GM18520 (cell line): ENCODE results near the gene SLAMF6.

Experiments
- ATAC-seq: cut with Tn5 transposase; IDR thresholded peaks from one replicate; pipeline ENCODE4 v1.9.1; 2021; ENCODE audit not compliant: unreplicated experiment

Gene SLAMF6

DNA sequence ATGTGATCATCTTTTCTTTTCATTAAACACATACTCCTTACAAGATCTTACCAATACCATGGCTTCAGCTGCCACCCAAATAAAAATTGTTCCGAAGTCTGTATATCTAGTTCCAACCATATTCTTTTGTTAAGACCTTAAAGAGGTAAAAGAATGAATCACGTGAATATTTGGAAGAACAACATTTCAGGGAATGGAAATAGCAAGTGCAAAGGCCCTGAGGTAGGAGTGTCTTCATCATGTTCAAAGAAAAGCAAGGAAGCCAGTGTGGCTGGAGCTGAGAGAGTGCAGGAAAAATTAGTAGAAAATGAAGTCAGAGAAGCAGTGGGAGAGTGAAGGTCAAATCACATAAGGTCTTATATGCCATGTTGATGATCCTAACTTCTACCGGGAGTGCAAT, 50.9 kb downstream of the SLAMF6 start:
- ATAC-seq = no peak

DNA sequence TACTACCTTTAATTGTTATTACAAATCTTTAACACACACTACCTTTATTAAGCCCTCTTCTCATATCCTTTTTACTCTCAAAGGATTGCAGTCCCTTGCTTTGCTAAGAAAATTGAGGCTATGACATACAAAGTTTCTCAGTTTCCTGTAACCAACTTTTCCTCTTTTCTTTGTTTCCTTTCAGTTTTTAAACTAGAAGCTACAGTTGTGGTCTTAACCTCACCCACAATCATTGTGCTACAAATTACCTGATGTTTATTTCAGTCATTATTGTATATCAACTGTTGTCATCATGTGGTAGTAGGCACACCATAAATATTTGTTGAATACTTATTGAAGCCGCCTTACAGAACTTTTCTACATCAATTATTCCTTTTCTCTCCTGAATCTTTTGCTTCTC, 51.8 kb downstream of the SLAMF6 start:
- no peak for ATAC-seq

DNA sequence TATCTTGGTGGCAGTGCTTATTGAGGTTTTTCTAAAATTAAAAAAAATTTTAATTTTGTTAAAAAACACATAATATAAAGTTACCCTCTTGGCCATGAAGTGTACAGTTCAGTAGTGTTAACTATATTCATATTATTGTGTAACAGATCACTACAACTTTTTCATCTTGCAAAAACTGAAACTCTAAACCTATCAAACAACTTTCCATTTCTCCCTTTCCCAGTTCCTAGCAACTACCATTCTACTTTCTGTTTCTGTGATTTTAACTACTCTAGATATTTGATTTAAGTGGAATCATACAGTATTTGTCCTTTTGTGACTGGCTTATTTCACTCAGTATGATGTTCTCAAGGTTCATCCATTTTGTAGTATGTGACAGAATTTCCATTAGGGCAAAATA, 55.5 kb downstream of the SLAMF6 start:
- no peak for ATAC-seq

GRCh38 chr1:160466961-160467360, 56.1 kb downstream of the SLAMF6 start:
- ATAC-seq = no peak

GRCh38 chr1:160465123-160465522, 57.9 kb downstream of the SLAMF6 start:
- no peak for ATAC-seq

GRCh38 chr1:160460683-160461287, 62.3 kb downstream of the SLAMF6 start:
- no peak for ATAC-seq

- ATAC-seq = no peak
Observed at GRCh38 chr1:160460214-160460642, 62.8 kb downstream of the SLAMF6 start.

DNA sequence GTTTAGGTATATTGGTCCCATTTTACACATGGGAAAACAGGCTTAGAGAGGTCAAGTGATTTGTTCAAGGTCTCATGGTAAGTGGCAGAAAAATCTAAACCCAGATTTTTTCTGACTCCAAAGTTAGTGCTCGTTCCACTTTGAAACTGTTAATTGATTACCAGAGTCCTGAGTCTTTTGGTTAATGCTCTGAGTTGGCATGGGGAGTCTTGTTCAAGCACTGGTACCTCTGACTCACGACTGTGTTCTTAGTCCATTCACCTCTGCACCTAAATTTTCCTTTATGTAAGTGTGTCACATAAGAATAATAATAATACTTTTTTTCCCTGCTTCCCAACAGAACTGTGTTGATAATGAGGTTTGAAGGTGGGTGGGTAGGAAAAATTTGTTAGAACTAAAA, 63.4 kb downstream of the SLAMF6 start:
- ATAC-seq = no peak

- no peak for ATAC-seq
Observed at GRCh38 chr1:160459056-160459455, 64.0 kb downstream of the SLAMF6 start.

- ATAC-seq = no peak
Observed at GRCh38 chr1:160455153-160455517, 67.9 kb downstream of the SLAMF6 start.

- no peak for ATAC-seq
Observed at GRCh38 chr1:160454371-160455152, 68.5 kb downstream of the SLAMF6 start.

DNA sequence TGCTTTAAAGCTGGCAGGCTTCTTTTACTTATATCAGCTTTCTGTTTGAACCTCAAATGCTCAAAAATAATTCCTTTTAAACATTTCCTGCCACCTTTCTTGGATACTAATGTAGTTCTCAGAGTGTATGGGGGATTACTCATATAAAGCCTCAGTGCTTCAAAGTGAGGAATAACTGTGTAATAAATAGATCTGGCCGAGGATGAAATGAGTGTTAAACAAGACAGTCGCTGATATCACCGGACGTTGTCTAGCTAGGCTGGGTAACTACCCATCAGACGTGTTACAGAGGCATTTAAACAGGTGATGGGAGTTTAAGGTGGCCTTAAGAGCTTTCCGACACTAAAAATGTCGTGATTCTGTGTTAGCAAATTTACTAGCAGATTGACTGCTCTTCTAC, 69.6 kb downstream of the SLAMF6 start:
- ATAC-seq = peak; percentile 52

DNA sequence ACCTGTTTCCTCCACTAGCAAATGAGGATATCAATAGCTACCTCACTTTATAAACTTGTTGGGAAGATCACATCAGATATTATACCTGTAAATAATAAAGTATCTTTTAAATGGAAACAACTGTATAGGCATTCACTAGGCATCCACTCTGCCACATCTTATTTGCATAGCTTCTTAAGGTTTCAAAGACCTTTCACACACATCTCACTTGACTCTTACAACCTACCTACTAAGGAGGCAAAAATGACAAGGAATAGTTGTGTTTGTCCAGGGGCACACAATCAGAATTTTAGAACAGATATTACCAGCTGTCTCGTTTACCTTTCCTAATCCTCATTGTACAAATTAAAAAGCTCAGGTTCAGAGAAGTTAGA, 71.2 kb downstream of the SLAMF6 start:
- ATAC-seq = peak; percentile 16

DNA sequence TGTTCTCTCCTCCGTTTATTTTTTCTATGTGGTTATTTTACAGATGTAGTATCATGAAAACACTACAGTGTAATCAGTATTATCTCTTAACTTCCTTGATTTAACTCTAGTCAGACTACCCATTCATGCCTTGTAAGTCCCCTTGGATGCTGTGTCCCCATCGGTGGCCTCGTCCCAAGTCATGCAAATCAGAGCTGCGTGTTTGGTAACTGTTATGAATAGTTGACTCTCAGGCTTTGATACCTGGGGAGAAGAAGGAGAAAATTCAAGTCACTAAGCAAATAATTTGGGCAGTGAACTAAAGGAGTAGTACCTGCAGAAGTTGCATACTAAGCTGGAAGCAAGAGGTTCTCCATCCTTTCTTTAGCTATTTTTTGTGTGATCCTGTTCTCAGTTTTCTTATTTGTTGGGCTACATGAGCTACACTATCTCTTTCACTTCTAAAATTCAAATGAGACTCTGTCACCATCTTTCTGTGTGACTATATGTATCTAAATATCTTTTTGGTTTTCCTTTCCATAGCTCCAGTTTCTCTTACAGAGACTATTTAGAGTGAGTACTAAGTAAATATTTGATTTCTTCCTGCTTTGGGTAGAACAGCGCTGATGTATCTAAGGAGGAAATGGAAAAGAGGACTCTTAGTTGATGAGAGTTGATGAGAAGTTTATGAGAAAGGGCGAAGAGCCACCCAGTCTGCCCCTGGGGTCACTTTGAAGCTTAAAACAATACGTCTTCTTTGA, 71.8 kb downstream of the SLAMF6 start:
- peak; percentile 29 for ATAC-seq

DNA sequence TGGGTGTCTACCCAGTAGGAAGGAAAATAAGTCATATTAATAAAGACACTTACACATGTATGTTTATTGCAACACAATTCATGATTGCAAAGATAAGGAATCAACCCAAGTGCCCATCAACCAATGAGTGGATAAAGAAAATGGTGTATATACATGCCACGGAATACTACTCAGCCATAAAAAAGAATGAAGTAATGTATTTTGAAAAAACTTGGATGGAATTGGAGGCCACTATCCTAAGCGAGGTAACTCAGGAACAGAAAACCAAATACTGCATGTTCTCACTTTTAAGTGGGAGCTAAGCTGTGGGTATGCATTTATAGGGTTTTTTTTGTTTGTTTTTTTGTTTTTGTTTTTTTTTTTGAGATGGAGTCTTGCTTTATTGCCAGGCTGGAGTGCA, 73.6 kb downstream of the SLAMF6 start:
- ATAC-seq = no peak

DNA sequence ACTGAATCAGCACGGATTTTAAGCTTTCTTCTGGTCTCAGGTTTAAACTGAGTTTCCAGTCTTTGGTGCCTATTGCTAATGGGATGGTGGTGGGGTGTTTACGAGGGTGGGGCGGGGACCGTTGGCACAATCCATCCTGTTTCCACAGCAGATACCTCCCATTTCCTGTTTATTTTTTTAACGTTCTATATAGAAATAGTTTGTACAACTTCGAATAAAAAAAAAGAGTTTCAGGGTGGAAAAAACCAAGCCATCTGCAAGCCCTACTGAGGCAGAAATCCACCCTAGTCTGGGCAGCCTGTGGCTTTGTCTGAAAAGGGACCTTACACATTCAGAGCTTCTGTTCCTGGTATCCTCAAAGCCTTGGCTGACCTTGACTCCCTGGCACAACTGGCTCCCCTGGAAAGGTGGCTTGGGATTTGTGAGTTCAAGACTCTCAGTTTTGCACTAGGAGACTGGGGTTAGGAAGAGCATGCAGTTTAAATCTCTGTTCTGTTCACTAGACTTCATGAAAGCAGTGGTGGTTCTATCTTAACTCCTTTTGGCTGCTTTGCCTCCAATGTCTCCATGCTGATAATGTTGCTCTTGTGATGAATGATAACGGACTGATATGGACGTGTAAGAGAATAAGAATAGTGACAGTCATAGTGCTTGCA, 76.0 kb downstream of the SLAMF6 start:
- no peak for ATAC-seq

GRCh38 chr1:160439718-160440117, 83.3 kb downstream of the SLAMF6 start:
- ATAC-seq = no peak

- no peak for ATAC-seq
Observed at GRCh38 chr1:160438935-160439334, 84.1 kb downstream of the SLAMF6 start.

- no peak for ATAC-seq
Observed at GRCh38 chr1:160438317-160438918, 84.6 kb downstream of the SLAMF6 start.

DNA sequence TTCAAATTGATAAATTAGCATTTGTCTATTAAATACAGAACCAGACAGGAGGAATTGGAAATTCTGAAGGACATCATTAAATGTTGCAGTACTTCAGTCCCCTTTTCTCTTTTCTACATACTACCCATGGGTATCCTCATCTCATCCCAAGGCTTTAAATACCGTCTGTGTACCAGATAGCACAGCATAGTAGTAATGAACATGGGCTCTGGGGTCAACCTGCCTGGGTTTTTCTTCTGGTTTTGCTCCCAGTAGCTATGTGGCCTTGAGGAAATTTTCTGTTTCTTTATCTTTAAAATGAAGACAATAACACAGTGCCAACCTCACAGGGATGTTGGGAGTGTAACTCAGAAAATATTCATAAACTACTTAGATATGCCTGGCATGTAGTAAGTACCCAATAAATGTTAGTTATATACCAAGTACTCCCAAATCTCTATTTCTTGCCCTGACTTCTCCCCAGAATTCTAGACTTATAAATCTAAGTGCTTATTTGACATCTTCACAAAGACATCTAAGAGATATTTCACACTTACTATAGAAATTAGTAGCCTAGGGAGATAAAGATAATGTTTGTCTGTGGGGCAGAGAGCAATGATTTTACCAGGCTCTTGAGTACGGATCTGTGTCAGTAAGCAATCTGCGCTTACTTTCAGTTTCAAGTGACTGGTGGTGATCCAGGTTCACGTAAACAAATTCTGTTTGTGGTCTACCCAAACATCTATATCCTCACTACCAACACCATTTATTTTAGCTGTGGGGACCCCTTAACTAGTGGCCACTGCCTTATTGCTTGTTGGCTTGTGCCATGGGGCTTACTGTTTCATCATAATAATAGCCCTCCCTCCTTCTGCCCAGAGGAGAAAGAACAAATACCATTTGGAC, 85.4 kb downstream of the SLAMF6 start:
- ATAC-seq = no peak
